HepG2 (cell line): Measurements from ENCODE around the gene TGM6. TPM values are rescaled to one million over a fixed set of nuclear protein-coding genes. Genes with fewer than 3 reads are reported as not detected.
A peak's percentile ranks its signal among the peaks of the same experiment; 100 is the strongest.

ENCODE experiments used
- ATF4 ChIP-seq, 2 experiments: fragments of 450-650 bp in 1 of 2; sonication (generic) in 1 of 2; formaldehyde crosslinking; IDR thresholded peaks; 2 replicates each; pipeline versions ENCODE4 v1.5.0 to v1.8.0; 2020 to 2022; ENCODE audit warnings: mild to moderate bottlenecking in 1 of 2, missing genetic modification reagents in 1 of 2
- E2F5 ChIP-seq: sonication (generic); formaldehyde crosslinking; conservative IDR thresholded peaks from 2 replicates; pipeline ENCODE4 v1.4.0; 2020; ENCODE audit warnings: missing genetic modification reagents
- HNF1A ChIP-seq, 2 experiments: sonication (generic) in 1 of 2; formaldehyde crosslinking in 1 of 2; IDR thresholded peaks; 2 replicates each; pipeline versions ENCODE4 v1.4.0 to v1.6.1; 2016 to 2020; ENCODE audit warnings: borderline replicate concordance in 1 of 2, low read depth in 1 of 2, mild to moderate bottlenecking in 1 of 2, missing genetic modification reagents in 1 of 2
- HNRNPLL ChIP-seq: fragments of 200-400 bp; formaldehyde crosslinking; IDR thresholded peaks from 2 replicates; pipeline ENCODE4 v1.6.1; 2017; ENCODE audit warnings: mild to moderate bottlenecking, low read depth, low read length; ENCODE audit not compliant: poor library complexity, severe bottlenecking
- NFIC ChIP-seq: IDR thresholded peaks from 2 replicates; pipeline ENCODE4 v1.6.1; 2012; ENCODE audit warnings: mild to moderate bottlenecking, low read length, inconsistent platforms
- PRDM15 ChIP-seq: sonication (generic); formaldehyde crosslinking; IDR thresholded peaks from 2 replicates; pipeline ENCODE4 v1.4.0; 2020; ENCODE audit warnings: missing genetic modification reagents
- SRSF4 ChIP-seq: fragments of 200-400 bp; formaldehyde crosslinking; IDR thresholded peaks from one replicate; pipeline ENCODE4 v1.6.1; 2018; ENCODE audit warnings: mild to moderate bottlenecking, low read depth, low read length, moderate library complexity; ENCODE audit not compliant: poor library complexity, severe bottlenecking
- TRIM24 ChIP-seq: sonication (generic); formaldehyde crosslinking; IDR thresholded peaks from 2 replicates; pipeline ENCODE4 v1.8.0; 2022; ENCODE audit warnings: mild to moderate bottlenecking, missing genetic modification reagents
- ZFP36L2 ChIP-seq: sonication (generic); formaldehyde crosslinking; IDR thresholded peaks from 2 replicates; pipeline ENCODE4 v1.4.0; 2020; ENCODE audit warnings: missing genetic modification reagents
- ZNF224 ChIP-seq: sonication (generic); formaldehyde crosslinking; IDR thresholded peaks from 2 replicates; pipeline ENCODE4 v1.5.0; 2020; ENCODE audit warnings: mild to moderate bottlenecking, missing genetic modification reagents
- ZNF777 ChIP-seq: sonication (generic); formaldehyde crosslinking; IDR thresholded peaks from 2 replicates; pipeline ENCODE4 v1.4.0; 2020; ENCODE audit warnings: missing genetic modification reagents
- ZXDC ChIP-seq: sonication (generic); formaldehyde crosslinking; IDR thresholded peaks from 2 replicates; pipeline ENCODE4 v1.5.0; 2020; ENCODE audit warnings: mild to moderate bottlenecking, missing genetic modification reagents
- polyA plus RNA-seq, 8 experiments: library from polyadenylated mRNA; depleted of rRNA in 3 of 8; stranded (reverse) in 7 of 8; unstranded in 1 of 8; fragments of >200 nt; fragmentation: Illumina TruSeq in 4 of 8; extraction: Trizol in 4 of 8; gene quantifications; 2 replicates each; pipeline versions ENCODE4 v1.2.1 to v1.2.3, GENCODE V29; 2011 to 2016; ENCODE audit warnings: low read depth in 4 of 8, missing spikeins in 1 of 8, mixed read lengths in 1 of 8; ENCODE audit not compliant: insufficient read depth in 1 of 8
- total RNA-seq, 5 experiments: library from RNA; depleted of rRNA; stranded (reverse); fragments of >200 nt; fragmentation: Illumina TruSeq; extraction: Trizol; gene quantifications; 2 replicates each; pipeline ENCODE4 v1.2.3, GENCODE V29; 2016; ENCODE audit warnings: low read depth in 1 of 5
- TF ChIP-seq, protein P1 (sequence below): sonication (generic); formaldehyde crosslinking; IDR thresholded peaks from 2 replicates; pipeline ENCODE4 v1.8.0; 2023; ENCODE audit warnings: mild to moderate bottlenecking, missing genetic modification reagents

The TGM6 gene
- total and polyA plus RNA-seq, 2 of the 13 experiments (the other 11 are each of a cell fraction or from before 2014, with no cell fraction given): not detected

DNA sequence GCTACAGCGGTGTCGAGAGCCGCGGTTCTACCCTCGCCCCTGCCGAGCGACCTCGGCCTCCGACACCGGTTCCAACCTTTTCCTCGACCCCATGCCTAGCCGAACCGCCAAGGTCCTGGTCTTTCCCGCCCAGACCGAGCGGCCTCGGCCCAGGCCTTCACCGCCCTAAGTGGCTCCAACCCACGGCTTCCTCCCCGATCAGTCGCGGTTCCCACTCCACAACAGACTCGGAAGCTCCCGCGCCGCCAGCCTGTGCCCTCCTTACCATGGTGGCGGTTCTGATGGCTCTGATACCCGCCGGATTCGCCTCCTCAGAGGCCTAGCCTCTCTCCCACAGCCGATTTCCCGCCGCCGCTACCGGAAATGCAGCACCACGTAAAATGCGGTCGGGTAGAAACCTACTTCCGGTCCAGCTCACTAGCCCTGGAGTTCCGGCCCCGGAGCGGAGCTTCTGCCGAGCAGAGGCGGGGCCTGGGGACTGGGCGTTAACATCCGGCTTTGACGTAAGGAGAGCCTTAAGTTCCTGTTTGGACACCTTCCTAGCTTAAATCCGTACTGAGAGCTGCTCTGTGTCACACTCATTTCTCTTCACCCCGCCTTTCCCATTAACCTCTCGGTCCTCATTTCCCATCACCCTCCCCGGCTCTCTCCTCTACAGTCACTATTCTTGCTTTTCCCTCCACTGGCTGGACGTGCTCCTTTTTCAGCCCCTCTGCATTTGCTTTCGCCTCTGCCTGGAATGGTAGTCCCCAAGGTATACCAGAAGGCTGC lies 89.9 kb downstream of the TGM6 start, which contains the start of gene SNRPB (continued):
- peak; percentile 86; the same call in 1 of the 2 replicates for TF ChIP-seq ZXDC (CRISPR knock-in tag)
- TF ChIP-seq E2F5: peak; percentile 100
- peak; percentile 76; the same call in 1 of the 2 replicates for TF ChIP-seq HNF1A (IDR thresholded peaks at IDR 0.05; ENCODE audit: low read depth)
- TF ChIP-seq HNF1A (CRISPR knock-in tag; IDR thresholded peaks at IDR 0.05; ENCODE audit: borderline replicate concordance): peak; percentile 95
- TF ChIP-seq PRDM15 (CRISPR knock-in tag): peak; percentile 93
- TF ChIP-seq NFIC: peak; percentile 83
- TF ChIP-seq ATF4 (CRISPR knock-in tag; IDR thresholded peaks at IDR 0.05): peak in 1 of 2 experiments; percentile 88; a peak in 2 of 4 replicates
- TF ChIP-seq ZFP36L2: peak; percentile 96
- no peak for TF ChIP-seq TRIM24
- TF ChIP-seq, protein P1, sequence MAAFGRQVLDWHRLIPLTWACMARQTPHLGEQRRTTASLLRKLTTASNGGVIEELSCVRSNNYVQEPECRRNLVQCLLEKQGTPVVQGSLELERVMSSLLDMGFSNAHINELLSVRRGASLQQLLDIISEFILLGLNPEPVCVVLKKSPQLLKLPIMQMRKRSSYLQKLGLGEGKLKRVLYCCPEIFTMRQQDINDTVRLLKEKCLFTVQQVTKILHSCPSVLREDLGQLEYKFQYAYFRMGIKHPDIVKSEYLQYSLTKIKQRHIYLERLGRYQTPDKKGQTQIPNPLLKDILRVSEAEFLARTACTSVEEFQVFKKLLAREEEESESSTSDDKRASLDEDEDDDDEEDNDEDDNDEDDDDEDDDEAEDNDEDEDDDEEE (CRISPR knock-in tag): peak; percentile 80
- TF ChIP-seq ZNF777 (CRISPR knock-in tag): peak; percentile 82
- peak; percentile 100 for TF ChIP-seq ZNF224 (CRISPR knock-in tag)
- TF ChIP-seq HNRNPLL: peak; percentile 94
- no peak for TF ChIP-seq SRSF4
